ENCODE results near the gene SUCLG2.

DNA sequence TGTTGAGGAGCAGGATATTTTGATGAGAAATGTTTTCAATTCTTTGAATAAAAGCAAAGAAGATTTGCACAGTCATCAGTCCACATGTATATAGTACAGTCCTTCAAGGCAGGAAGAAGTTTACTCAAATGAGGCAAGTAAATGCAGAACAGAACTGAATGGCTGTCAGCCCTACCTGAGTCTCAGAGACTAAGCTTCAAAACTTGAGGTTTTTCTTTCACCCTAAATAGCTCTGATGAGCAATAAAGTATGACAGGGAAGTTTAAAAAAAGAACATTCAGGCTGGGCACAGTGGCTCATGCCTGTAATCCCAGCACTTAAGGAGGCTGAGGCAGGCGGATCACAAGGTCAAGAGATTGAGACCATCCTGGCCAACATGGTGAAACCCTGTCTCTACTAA, 232.5 kb downstream of the SUCLG2 start:
- TF ChIP-seq, protein P1, sequence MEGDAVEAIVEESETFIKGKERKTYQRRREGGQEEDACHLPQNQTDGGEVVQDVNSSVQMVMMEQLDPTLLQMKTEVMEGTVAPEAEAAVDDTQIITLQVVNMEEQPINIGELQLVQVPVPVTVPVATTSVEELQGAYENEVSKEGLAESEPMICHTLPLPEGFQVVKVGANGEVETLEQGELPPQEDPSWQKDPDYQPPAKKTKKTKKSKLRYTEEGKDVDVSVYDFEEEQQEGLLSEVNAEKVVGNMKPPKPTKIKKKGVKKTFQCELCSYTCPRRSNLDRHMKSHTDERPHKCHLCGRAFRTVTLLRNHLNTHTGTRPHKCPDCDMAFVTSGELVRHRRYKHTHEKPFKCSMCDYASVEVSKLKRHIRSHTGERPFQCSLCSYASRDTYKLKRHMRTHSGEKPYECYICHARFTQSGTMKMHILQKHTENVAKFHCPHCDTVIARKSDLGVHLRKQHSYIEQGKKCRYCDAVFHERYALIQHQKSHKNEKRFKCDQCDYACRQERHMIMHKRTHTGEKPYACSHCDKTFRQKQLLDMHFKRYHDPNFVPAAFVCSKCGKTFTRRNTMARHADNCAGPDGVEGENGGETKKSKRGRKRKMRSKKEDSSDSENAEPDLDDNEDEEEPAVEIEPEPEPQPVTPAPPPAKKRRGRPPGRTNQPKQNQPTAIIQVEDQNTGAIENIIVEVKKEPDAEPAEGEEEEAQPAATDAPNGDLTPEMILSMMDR (IDR thresholded peaks at IDR 0.05) = no peak
- no peak for TF ChIP-seq POLR2A (IDR thresholded peaks at IDR 0.05)

Data from body of pancreas (tissue), 4 donors.